ENCODE results near the gene SYCP3.

Gene SYCP3

DNA sequence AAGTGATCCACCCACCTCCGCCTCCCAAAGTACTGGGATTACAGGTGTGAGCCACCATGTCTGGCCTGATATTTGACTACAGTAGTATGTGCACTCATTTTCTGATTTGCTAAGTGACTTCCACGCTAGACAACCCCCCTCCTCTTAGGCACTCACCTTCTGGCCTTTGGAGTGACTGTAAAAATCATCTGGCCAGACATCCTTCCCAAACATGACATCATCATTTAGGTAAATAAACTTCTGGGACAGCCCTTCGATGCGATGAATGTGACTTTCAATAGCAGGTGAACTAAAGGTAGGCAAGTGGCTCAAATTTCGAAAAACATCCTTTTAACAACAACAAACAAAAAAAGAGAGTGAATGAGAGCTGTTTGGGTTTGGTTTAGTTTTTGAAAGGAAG is 30.6 kb upstream of the SYCP3 start:
- TF ChIP-seq, protein P1, sequence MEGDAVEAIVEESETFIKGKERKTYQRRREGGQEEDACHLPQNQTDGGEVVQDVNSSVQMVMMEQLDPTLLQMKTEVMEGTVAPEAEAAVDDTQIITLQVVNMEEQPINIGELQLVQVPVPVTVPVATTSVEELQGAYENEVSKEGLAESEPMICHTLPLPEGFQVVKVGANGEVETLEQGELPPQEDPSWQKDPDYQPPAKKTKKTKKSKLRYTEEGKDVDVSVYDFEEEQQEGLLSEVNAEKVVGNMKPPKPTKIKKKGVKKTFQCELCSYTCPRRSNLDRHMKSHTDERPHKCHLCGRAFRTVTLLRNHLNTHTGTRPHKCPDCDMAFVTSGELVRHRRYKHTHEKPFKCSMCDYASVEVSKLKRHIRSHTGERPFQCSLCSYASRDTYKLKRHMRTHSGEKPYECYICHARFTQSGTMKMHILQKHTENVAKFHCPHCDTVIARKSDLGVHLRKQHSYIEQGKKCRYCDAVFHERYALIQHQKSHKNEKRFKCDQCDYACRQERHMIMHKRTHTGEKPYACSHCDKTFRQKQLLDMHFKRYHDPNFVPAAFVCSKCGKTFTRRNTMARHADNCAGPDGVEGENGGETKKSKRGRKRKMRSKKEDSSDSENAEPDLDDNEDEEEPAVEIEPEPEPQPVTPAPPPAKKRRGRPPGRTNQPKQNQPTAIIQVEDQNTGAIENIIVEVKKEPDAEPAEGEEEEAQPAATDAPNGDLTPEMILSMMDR (IDR thresholded peaks at IDR 0.05; ENCODE audit: insufficient read depth, low read length), result no peak
- TF ChIP-seq, protein P2, sequence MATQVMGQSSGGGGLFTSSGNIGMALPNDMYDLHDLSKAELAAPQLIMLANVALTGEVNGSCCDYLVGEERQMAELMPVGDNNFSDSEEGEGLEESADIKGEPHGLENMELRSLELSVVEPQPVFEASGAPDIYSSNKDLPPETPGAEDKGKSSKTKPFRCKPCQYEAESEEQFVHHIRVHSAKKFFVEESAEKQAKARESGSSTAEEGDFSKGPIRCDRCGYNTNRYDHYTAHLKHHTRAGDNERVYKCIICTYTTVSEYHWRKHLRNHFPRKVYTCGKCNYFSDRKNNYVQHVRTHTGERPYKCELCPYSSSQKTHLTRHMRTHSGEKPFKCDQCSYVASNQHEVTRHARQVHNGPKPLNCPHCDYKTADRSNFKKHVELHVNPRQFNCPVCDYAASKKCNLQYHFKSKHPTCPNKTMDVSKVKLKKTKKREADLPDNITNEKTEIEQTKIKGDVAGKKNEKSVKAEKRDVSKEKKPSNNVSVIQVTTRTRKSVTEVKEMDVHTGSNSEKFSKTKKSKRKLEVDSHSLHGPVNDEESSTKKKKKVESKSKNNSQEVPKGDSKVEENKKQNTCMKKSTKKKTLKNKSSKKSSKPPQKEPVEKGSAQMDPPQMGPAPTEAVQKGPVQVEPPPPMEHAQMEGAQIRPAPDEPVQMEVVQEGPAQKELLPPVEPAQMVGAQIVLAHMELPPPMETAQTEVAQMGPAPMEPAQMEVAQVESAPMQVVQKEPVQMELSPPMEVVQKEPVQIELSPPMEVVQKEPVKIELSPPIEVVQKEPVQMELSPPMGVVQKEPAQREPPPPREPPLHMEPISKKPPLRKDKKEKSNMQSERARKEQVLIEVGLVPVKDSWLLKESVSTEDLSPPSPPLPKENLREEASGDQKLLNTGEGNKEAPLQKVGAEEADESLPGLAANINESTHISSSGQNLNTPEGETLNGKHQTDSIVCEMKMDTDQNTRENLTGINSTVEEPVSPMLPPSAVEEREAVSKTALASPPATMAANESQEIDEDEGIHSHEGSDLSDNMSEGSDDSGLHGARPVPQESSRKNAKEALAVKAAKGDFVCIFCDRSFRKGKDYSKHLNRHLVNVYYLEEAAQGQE (IDR thresholded peaks at IDR 0.05; ENCODE audit: insufficient replicate concordance, low read depth), result no peak
- no peak for TF ChIP-seq SPI1 (IDR thresholded peaks at IDR 0.05; ENCODE audit: borderline replicate concordance, low read depth)
- TF ChIP-seq GABPA (IDR thresholded peaks at IDR 0.05; ENCODE audit: low read depth), result no peak
- TF ChIP-seq POLR2AphosphoS5 (IDR thresholded peaks at IDR 0.05; ENCODE audit: low read depth), result no peak
- no peak for DNase-seq (ENCODE audit: low read depth in 1 of 2, low spot score in 1 of 2)
- no peak overlapping the region for H3K27ac ChIP-seq (replicated peaks)
- no peaks in the 10 kb centered on the region for H3K27me3 ChIP-seq (ENCODE audit: insufficient read depth, poor library complexity, severe bottlenecking)
- no peak overlapping the region for H3K4me3 ChIP-seq (replicated peaks; ENCODE audit: insufficient read depth, low read length)

DNA sequence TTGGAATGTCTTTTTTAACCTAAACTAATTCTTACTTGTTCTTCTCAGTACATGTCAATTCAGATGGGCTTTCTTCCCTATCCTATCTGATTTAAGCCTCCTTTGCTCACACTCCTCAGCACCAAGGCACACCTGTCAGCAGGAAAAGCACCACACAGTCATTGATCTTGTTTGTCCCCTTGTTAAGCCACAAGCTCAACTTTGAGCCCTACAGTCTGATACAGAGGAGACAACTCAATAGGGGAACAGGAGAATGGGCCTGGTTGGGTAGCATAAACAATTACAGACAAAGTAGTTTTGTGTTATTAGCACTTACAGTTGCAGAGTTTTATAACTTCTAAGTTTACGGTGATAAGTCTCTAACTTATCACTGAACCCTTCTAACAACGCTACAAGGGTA is 29.5 kb upstream of the SYCP3 start:
- H3K27ac ChIP-seq (replicated peaks), result no peak overlapping the region
- no peak overlapping the region for H3K4me3 ChIP-seq (replicated peaks; ENCODE audit: insufficient read depth, low read length)
- TF ChIP-seq, protein P2 (IDR thresholded peaks at IDR 0.05; ENCODE audit: insufficient replicate concordance, low read depth), result no peak
- no peak for TF ChIP-seq GABPA (IDR thresholded peaks at IDR 0.05; ENCODE audit: low read depth)
- no peak for TF ChIP-seq POLR2AphosphoS5 (IDR thresholded peaks at IDR 0.05; ENCODE audit: low read depth)
- no peak for TF ChIP-seq SPI1 (IDR thresholded peaks at IDR 0.05; ENCODE audit: borderline replicate concordance, low read depth)
- TF ChIP-seq, protein P1 (IDR thresholded peaks at IDR 0.05; ENCODE audit: insufficient read depth, low read length), result no peak
- H3K27me3 ChIP-seq (ENCODE audit: insufficient read depth, poor library complexity, severe bottlenecking), result no peaks in the 10 kb centered on the region
- no peak for DNase-seq (ENCODE audit: low read depth in 1 of 2, low spot score in 1 of 2)

DNA sequence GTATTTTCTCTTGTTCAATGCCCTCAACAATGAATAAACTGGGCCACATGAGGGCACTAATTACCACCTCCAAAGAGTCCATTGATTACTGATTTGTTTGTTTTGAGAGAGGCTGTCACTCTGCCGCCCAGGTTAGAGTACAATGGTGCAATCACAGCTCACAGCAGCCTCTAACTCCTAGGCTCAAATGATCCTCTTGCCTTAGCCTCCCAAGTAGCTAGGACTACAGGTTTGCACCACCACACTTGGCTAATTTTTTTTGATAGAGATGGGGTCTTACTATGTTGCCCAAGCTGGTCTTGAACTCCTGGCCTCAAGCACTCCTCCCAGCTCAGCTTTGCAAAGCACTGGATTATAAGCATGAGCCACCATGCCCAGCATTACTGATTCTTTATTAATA is 28.3 kb upstream of the SYCP3 start:
- TF ChIP-seq SPI1 (IDR thresholded peaks at IDR 0.05; ENCODE audit: borderline replicate concordance, low read depth), result no peak
- TF ChIP-seq, protein P2 (IDR thresholded peaks at IDR 0.05; ENCODE audit: insufficient replicate concordance, low read depth), result no peak
- TF ChIP-seq, protein P1 (IDR thresholded peaks at IDR 0.05; ENCODE audit: insufficient read depth, low read length), result no peak
- no peak for TF ChIP-seq POLR2AphosphoS5 (IDR thresholded peaks at IDR 0.05; ENCODE audit: low read depth)
- TF ChIP-seq GABPA (IDR thresholded peaks at IDR 0.05; ENCODE audit: low read depth), result no peak
- no peak overlapping the region for H3K27ac ChIP-seq (replicated peaks)

More for the DNA sequence above, 28.3 kb upstream of the SYCP3 start:
- Histone ChIP-seq H3K27me3 (ENCODE audit: insufficient read depth, poor library complexity, severe bottlenecking) (no peaks in the 10 kb centered on the region), H3K4me3 (replicated peaks; ENCODE audit: insufficient read depth, low read length) (no peak overlapping the region)
- no peak for DNase-seq (ENCODE audit: low read depth in 1 of 2, low spot score in 1 of 2)

All from HL-60 (cell line).